Skeletal muscle satellite cell (primary cell): ENCODE results near the gene CCDC185. TPM values are rescaled to one million over a fixed set of nuclear protein-coding genes. Genes with fewer than 3 reads are reported as not detected.

Source experiments
- H3K27me3 ChIP-seq: 2 replicates; pipeline ENCODE4 v1.7.0; 2013; ENCODE audit warnings: low read length; ENCODE audit not compliant: control insufficient read depth, insufficient read depth
- H3K36me3 ChIP-seq: 2 replicates; pipeline ENCODE4 v1.7.0; 2013; ENCODE audit warnings: mild to moderate bottlenecking, control low read depth, low read length; ENCODE audit not compliant: insufficient read depth
- H3K4me1 ChIP-seq: 2 replicates; pipeline ENCODE4 v1.7.0; 2013; ENCODE audit warnings: low read length; ENCODE audit not compliant: control insufficient read depth, insufficient read depth
- H3K4me2 ChIP-seq: 2 replicates; pipeline ENCODE4 v1.7.0; 2013; ENCODE audit warnings: mild to moderate bottlenecking, low read length
- H3K4me3 ChIP-seq: 2 replicates; pipeline ENCODE4 v1.7.0; 2013; ENCODE audit warnings: low read length
- H3K9ac ChIP-seq: 2 replicates; pipeline ENCODE4 v1.7.0; 2013; ENCODE audit warnings: mild to moderate bottlenecking, low read depth, low read length, moderate library complexity
- H3K9me3 ChIP-seq: replicated peaks from 2 replicates; pipeline ENCODE4 v1.7.0; 2013; ENCODE audit warnings: mild to moderate bottlenecking, control low read depth, low read length
- small RNA-seq: library from RNA; depleted of rRNA; stranded (forward); fragments of <200 nt; gene quantifications from one replicate; pipeline ENCODE3, GENCODE V24; 2012

Gene CCDC185

DNA sequence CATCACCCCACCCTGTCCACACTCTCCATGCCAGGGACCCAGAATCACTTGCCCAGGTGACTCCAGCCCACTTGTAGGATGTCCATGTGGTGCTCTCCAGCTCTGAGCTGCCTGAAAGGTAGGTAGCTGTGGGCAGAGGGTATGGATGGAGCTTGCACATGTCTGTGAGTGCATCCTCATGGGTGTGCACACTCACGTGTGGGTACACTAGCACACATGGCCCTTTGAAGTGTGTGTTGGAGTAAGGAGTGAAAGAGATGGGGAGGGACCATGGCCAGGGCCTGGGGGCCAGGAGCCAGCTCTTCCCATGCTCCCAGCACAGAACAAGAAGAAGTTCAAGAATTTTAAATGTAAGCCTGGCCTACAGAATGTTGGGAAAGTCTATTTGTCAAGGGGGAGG lies 50.2 kb downstream of the CCDC185 start:
- Histone ChIP-seq H3K4me2 (no peak overlapping the region), H3K27me3 (peaks cover 11% of the 10 kb centered on the region), H3K9me3 (no peaks in the 10 kb centered on the region), H3K36me3 (no peaks in the 10 kb centered on the region), H3K9ac (no peak overlapping the region), H3K4me3 (no peak overlapping the region), H3K4me1 (no peaks in the 10 kb centered on the region)

DNA sequence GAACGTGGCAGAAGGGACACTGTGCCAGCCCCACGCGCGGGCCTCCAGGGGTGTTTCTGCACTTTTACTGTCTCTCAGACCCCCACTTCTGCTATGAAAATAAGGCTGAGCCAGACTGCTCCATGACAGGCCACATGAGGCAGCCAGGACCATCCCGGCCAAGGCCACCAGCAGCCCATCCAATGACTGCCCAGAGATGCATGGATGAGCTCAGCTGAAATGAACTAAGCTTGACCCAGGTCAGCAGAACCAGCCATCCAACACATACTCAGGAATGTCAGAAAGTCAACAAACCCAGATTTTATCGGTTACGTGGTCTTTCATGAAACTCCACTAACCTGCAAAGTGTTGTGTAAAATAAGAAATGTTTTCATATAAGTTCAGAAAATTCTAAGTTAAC lies 51.2 kb downstream of the CCDC185 start:
- H3K9ac ChIP-seq: no peak overlapping the region
- H3K4me3 ChIP-seq: no peak overlapping the region
- H3K4me1 ChIP-seq: no peaks in the 10 kb centered on the region
- H3K9me3 ChIP-seq: no peaks in the 10 kb centered on the region
- no peak overlapping the region for H3K4me2 ChIP-seq
- no peaks in the 10 kb centered on the region for H3K36me3 ChIP-seq
- H3K27me3 ChIP-seq: peaks cover 8% of the 10 kb centered on the region

Small RNA genes lying within 50 kb of the gene (small RNA-seq; reads per million reads assigned to genes)
- gene RNU4-57P: not detected
